Osteoblast (primary cell): ENCODE measurements around the gene TENM4. TPM values are rescaled to one million over a fixed set of nuclear protein-coding genes. Genes with fewer than 3 reads are reported as not detected.

Experiments
- DNase-seq: peaks from one replicate; pipeline ENCODE4 v3.0.0; 2011; ENCODE audit warnings: low spot score, mixed read lengths; ENCODE audit not compliant: insufficient read length; ENCODE audit errors: missing footprints
- H2AFZ ChIP-seq: 2 replicates; pipeline ENCODE4 v1.6.0; 2011; ENCODE audit warnings: mild to moderate bottlenecking, low read length
- H3K27ac ChIP-seq: 2 replicates; pipeline ENCODE4 v1.5.1; 2011; ENCODE audit warnings: mild to moderate bottlenecking, low read depth, low read length, moderate library complexity
- H3K27me3 ChIP-seq: 2 replicates; pipeline ENCODE4 v1.6.0; 2012; ENCODE audit warnings: mild to moderate bottlenecking, control low read depth, inconsistent platforms, low read length, moderate library complexity; ENCODE audit not compliant: insufficient read depth
- H3K36me3 ChIP-seq: 2 replicates; pipeline ENCODE4 v1.5.1; 2011; ENCODE audit warnings: mild to moderate bottlenecking, low read length, control low read depth, moderate library complexity; ENCODE audit not compliant: insufficient read depth
- H3K4me1 ChIP-seq: 2 replicates; pipeline ENCODE4 v1.5.1; 2011; ENCODE audit warnings: mild to moderate bottlenecking, low read length, control low read depth, moderate library complexity; ENCODE audit not compliant: insufficient read depth
- H3K4me2 ChIP-seq: 2 replicates; pipeline ENCODE4 v1.6.0; 2011; ENCODE audit warnings: mild to moderate bottlenecking, low read length; ENCODE audit not compliant: insufficient read depth
- H3K4me3 ChIP-seq: fragments of 200-600 bp; sonication (generic); 3 replicates; pipeline ENCODE4 v1.5.1; 2012; ENCODE audit warnings: mild to moderate bottlenecking, low read length, inconsistent platforms; ENCODE audit not compliant: insufficient read depth
- H3K79me2 ChIP-seq: 2 replicates; pipeline ENCODE4 v1.6.0; 2012; ENCODE audit warnings: mild to moderate bottlenecking, low read length, control low read depth, inconsistent platforms; ENCODE audit not compliant: insufficient read depth
- H3K9me3 ChIP-seq: 2 replicates; pipeline ENCODE4 v1.5.1; 2011; ENCODE audit warnings: low read depth, low read length, control low read depth
- H4K20me1 ChIP-seq: 2 replicates; pipeline ENCODE4 v1.6.0; 2012; ENCODE audit warnings: mild to moderate bottlenecking, low read length, control low read depth; ENCODE audit not compliant: insufficient read depth
- total RNA-seq: library from RNA; depleted of rRNA; stranded (reverse); fragments of >200 nt; gene quantifications from 2 replicates; pipeline ENCODE4 v1.2.3, GENCODE V29; 2012
- TF ChIP-seq, protein P1 (sequence below): IDR thresholded peaks from 2 replicates; pipeline ENCODE4 v1.5.1; 2011; ENCODE audit warnings: mild to moderate bottlenecking, low read depth, low read length, moderate library complexity; ENCODE audit errors: extremely low read depth

Gene TENM4
- total RNA-seq, 1 donor: 63.3 TPM

DNA sequence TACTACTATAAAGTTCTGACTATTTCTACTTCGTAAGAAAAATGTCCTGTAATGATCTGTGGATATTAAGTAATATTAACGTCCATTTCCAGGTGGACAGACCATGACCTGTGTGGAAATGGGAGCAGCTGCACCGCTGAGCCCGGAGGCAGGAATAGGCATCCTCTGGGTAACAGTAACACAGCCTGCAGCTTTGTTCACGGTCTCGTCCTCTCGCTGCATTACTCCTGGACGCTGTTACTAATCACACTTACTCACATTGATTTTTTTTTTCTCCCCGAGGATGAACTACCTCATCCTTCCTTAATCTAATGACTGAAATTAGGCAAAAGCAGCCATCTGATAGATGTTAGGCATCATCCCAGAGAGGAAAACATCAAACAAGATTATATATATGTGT is 520.5 kb downstream of the TENM4 start:
- Histone ChIP-seq H4K20me1 (no peaks in the 10 kb centered on the region), H3K4me1 (no peaks in the 10 kb centered on the region), H3K4me3 (no peak overlapping the region), H2AFZ (no peak overlapping the region), H3K27ac (no peak overlapping the region), H3K9me3 (no peaks in the 10 kb centered on the region), H3K27me3 (no peaks in the 10 kb centered on the region), H3K36me3 (no peaks in the 10 kb centered on the region), H3K79me2 (no peaks in the 10 kb centered on the region), H3K4me2 (no peak overlapping the region)
- TF ChIP-seq, protein P1, sequence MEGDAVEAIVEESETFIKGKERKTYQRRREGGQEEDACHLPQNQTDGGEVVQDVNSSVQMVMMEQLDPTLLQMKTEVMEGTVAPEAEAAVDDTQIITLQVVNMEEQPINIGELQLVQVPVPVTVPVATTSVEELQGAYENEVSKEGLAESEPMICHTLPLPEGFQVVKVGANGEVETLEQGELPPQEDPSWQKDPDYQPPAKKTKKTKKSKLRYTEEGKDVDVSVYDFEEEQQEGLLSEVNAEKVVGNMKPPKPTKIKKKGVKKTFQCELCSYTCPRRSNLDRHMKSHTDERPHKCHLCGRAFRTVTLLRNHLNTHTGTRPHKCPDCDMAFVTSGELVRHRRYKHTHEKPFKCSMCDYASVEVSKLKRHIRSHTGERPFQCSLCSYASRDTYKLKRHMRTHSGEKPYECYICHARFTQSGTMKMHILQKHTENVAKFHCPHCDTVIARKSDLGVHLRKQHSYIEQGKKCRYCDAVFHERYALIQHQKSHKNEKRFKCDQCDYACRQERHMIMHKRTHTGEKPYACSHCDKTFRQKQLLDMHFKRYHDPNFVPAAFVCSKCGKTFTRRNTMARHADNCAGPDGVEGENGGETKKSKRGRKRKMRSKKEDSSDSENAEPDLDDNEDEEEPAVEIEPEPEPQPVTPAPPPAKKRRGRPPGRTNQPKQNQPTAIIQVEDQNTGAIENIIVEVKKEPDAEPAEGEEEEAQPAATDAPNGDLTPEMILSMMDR: no peak
- no peak for DNase-seq

DNA sequence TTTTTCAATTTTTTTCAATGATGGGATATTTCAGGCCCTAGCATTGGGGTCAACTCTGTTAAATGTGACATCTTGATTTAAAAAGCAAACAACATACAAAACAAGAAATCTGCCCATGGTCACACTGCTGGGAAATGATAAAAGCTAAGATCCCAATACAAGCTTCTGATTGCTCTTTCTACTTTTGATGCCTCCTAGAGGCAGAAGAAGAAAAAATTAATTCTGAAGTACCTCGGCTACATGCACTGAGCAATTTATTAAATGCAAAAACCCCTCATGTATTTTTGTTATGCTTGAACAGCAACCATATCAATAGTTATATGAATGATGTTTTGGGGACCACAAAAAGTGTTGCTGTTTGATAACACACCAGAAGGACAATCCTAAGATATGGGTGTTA is 524.1 kb downstream of the TENM4 start:
- no peak overlapping the region for H3K4me3 ChIP-seq
- H3K4me1 ChIP-seq: no peaks in the 10 kb centered on the region
- no peaks in the 10 kb centered on the region for H3K79me2 ChIP-seq
- no peak overlapping the region for H3K27ac ChIP-seq
- TF ChIP-seq, protein P1: peak; percentile 44
- no peaks in the 10 kb centered on the region for H3K9me3 ChIP-seq
- H3K36me3 ChIP-seq: no peaks in the 10 kb centered on the region
- H2AFZ ChIP-seq: no peak overlapping the region
- no peaks in the 10 kb centered on the region for H4K20me1 ChIP-seq
- DNase-seq: no peak
- H3K27me3 ChIP-seq: no peaks in the 10 kb centered on the region
- H3K4me2 ChIP-seq: no peak overlapping the region

DNA sequence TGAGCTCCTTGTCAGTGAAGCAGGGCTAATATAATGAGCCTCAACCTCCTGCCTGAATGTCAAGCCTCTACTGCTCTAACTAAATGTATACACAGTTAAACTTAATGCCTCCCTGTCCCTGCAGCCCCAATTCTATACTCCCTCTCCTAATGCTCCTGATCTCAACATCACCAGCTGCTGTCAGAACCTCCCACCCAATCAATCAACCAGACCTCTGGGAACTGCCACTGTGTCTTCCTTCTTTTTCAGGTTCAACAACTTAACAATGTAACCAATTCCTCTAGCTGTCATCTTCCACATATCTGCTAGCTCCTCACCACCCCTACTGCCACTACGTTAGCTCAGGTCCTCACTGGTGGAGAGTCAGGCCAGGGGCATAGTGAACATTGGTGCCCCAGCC is 526.3 kb downstream of the TENM4 start:
- Histone ChIP-seq H3K79me2 (no peaks in the 10 kb centered on the region), H3K4me1 (no peaks in the 10 kb centered on the region), H3K36me3 (no peaks in the 10 kb centered on the region), H4K20me1 (no peaks in the 10 kb centered on the region), H3K9me3 (no peaks in the 10 kb centered on the region), H3K4me3 (no peak overlapping the region), H3K27ac (no peak overlapping the region), H3K27me3 (no peaks in the 10 kb centered on the region), H2AFZ (no peak overlapping the region), H3K4me2 (no peak overlapping the region)
- TF ChIP-seq, protein P1: no peak
- no peak for DNase-seq

DNA sequence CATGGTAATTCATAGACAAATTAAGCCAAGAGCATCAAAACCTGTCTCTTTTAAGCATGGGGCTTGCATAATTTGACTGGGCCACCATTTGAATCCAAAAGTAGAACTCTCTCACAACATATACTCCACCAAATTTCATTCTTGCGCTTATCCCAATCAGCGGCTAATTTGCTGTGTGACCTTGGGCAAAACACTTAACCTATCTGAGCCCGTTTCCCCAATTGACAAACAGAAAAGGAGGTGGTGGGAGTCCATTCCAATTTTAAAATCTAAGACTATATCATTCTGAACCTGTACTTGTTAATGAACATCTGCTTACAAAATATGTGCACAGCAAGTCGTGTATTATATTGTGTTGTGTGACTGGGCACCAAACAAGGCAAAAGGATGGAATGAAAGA is 528.1 kb downstream of the TENM4 start:
- TF ChIP-seq, protein P1: no peak
- H3K27ac ChIP-seq: no peak overlapping the region
- H3K27me3 ChIP-seq: no peaks in the 10 kb centered on the region

More for the DNA sequence above, 528.1 kb downstream of the TENM4 start:
- Histone ChIP-seq H3K4me2 (no peak overlapping the region), H3K9me3 (no peaks in the 10 kb centered on the region), H4K20me1 (no peaks in the 10 kb centered on the region), H3K4me3 (no peak overlapping the region), H3K79me2 (no peaks in the 10 kb centered on the region), H3K4me1 (no peaks in the 10 kb centered on the region), H2AFZ (no peak overlapping the region), H3K36me3 (no peaks in the 10 kb centered on the region)
- no peak for DNase-seq
